ENCODE results near the gene SLC2A9.

DNA sequence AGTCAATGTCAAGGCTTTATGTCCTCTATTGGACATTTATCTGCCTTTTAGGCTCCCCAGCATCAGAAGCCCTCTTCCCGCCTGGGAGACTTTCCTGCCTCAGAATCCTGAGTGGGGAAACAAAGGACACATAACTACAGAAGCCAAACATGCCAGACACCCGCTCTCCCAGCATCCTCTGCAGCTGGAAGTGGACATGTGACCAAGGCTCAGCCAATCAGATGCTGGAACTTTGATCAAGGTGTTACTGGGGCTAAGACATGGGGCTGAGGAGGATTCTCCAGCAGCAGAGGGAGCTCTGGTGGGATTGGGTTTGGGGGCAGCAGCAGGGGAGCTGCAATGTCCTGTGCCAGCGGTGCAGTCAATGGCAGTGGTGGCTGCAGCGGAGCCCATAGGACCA is 19.5 kb downstream of the SLC2A9 start:
- TF ChIP-seq POLR2A (IDR thresholded peaks at IDR 0.05; ENCODE audit: low read length) (no peak), GATA1 (IDR thresholded peaks at IDR 0.05; ENCODE audit: low read depth, low read length) (no peak)

All from erythroblast (primary cell).